ENCODE measurements around the gene IGF2BP3. TPM values are rescaled to one million over a fixed set of nuclear protein-coding genes. Genes with fewer than 3 reads are reported as not detected.
"Not testable (repeated sequence)": the region's sequence is repeated elsewhere in the genome, so short reads cannot be mapped to it uniquely, and the experiment has no call there.

Gene IGF2BP3
- total RNA-seq, 2 experiments from 2014 or later = 0.37 to 0.94 TPM

DNA sequence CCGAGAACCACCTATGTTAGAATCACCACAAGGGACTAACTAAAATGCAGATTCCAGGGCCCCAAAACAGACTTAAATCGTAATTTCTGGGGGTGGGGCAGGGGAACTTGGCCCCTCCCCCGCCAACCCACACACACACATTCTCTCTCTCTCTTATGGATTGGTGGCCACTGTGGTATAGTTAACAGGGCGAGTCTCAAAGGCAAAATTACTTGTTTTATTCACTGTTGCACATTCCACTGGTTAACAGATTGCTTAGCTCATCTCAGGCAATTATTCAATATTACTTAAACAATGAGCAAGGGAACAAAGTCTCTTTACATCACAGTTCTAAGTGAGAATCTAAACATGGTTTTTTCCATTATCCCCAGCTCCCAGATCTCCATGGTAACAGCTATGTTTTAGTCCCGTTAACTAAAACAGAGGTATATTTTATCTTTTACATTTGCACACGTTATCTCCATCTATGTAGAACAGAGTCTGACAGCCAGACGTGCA, 38.5 kb downstream of the IGF2BP3 start:
- Mint-ChIP-seq H3K4me1 (no peaks in the 10 kb centered on the region), H3K9me3 (no peaks in the 10 kb centered on the region), H3K27me3 (peaks cover 39% of the 10 kb centered on the region), H3K36me3 (no peaks in the 10 kb centered on the region), H3K27ac (no peak overlapping the region), H3K4me3 (no peak overlapping the region)
- ATAC-seq (ENCODE audit: low read depth) (no peak), DNase-seq (no peak)
- POLR2A ChIA-PET = no interaction called here

GRCh38 chr7:23430893-23431259, 39.4 kb downstream of the IGF2BP3 start:
- POLR2A ChIA-PET = no interaction called here
- no peak for DNase-seq
- Mint-ChIP-seq H3K27me3 (peaks cover 35% of the 10 kb centered on the region), H3K9me3 (no peaks in the 10 kb centered on the region), H3K4me3 (no peak overlapping the region), H3K27ac (no peak overlapping the region), H3K4me1 (no peaks in the 10 kb centered on the region), H3K36me3 (no peaks in the 10 kb centered on the region)
- no peak for ATAC-seq (ENCODE audit: low read depth)

DNA sequence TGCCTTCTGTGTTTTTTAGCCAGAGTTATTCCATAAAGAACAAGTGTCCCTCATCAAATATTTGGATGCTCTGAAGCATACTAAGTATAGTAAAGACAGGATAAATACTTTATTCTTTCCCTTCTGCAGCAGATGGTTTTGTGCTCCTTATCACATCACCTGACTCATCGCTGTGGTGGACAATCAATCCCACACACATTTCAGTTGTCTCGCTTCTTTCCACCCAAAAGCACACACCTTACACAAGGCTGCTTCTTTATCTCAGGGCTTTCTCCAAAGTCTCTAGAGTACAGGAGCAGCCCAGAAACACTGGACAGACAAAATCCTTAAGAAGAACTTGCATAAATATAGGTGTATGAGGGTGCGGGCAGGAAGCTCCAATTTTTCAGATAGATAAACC, 43.4 kb downstream of the IGF2BP3 start:
- no peak overlapping the region for H3K4me3 Mint-ChIP-seq
- H3K36me3 Mint-ChIP-seq = no peaks in the 10 kb centered on the region
- H3K27me3 Mint-ChIP-seq = peaks cover 24% of the 10 kb centered on the region
- H3K4me1 Mint-ChIP-seq = no peaks in the 10 kb centered on the region
- no peak for ATAC-seq (ENCODE audit: low read depth)
- H3K27ac Mint-ChIP-seq = no peak overlapping the region
- DNase-seq = no peak
- no peaks in the 10 kb centered on the region for H3K9me3 Mint-ChIP-seq
- POLR2A ChIA-PET = no interaction called here

GRCh38 chr7:23422909-23423308, 47.4 kb downstream of the IGF2BP3 start:
- DNase-seq = no peak
- Mint-ChIP-seq H3K36me3 (no peaks in the 10 kb centered on the region), H3K27ac (no peak overlapping the region), H3K9me3 (no peaks in the 10 kb centered on the region), H3K4me3 (no peak overlapping the region), H3K27me3 (peaks cover 10% of the 10 kb centered on the region), H3K4me1 (peaks cover 4% of the 10 kb centered on the region)
- no peak for ATAC-seq (ENCODE audit: low read depth)
- POLR2A ChIA-PET = no interaction called here

DNA sequence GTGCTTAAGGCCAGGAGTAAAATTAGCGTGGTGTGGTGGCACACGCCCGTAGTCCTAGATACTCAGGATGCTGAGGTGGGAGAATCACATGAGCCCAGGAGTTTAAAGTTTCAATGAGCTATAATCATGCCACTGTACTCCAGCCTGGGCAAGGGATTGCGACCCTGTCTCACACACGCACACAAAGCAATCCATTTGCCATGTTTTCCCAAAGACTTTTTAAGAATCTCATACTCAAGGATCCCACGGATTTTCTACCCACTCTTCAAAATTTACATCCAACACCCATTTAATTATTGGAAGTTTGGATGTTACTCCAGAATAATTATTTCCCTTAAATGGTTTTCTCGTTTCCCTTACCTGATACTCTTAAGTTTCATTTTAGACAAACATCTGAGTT, 47.9 kb downstream of the IGF2BP3 start:
- POLR2A ChIA-PET = no interaction called here
- no peak for DNase-seq

DNA sequence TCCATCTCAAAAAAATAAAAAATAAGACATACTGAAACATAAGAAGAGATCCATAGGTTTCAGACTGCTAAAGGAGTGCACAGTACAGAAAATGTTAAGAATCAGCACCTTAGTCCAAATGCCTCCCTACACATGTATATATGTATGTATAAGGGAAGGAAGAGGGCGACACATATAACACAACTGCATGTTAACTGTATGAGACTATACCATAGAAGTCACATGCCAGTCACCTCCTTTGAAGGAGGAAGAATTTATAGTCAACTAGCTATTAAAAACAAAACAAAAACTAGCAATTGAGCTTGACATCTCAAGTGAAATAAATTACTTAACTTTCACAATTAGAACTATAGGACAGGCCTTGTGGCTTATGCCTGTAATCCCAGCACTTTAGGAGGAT, 50.4 kb downstream of the IGF2BP3 start:
- DNase-seq (no peak), ATAC-seq (ENCODE audit: low read depth) (no peak)
- no peaks in the 10 kb centered on the region for H3K36me3 Mint-ChIP-seq

More for the DNA sequence above, 47.9 kb downstream of the IGF2BP3 start:
- no peak for ATAC-seq (ENCODE audit: low read depth)
- peaks cover 7% of the 10 kb centered on the region for H3K27me3 Mint-ChIP-seq
- no peaks in the 10 kb centered on the region for H3K9me3 Mint-ChIP-seq
- no peak overlapping the region for H3K4me3 Mint-ChIP-seq
- peaks cover 4% of the 10 kb centered on the region for H3K4me1 Mint-ChIP-seq
- no peak overlapping the region for H3K27ac Mint-ChIP-seq
- no peaks in the 10 kb centered on the region for H3K36me3 Mint-ChIP-seq

DNA sequence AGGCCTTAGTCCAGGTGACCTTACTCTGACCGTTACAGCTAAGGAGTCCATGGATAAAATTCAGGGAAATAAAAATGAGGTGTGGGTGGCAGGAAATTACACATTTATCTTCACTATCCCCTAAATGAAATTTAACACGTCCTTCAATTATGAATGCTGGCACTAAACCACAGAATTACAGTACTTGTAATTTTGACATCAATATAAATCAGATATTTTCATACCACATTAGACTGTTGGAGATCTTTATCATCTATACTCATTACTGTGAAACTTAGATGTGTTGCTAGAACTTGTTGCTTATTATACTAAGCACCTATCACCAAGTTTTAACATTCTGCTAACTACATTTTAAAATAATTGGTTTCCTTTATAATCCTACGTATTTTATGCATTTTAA, 51.1 kb downstream of the IGF2BP3 start:
- DNase-seq = no peak
- Mint-ChIP-seq H3K36me3 (no peaks in the 10 kb centered on the region), H3K27ac (no peak overlapping the region), H3K9me3 (no peaks in the 10 kb centered on the region), H3K4me3 (no peak overlapping the region), H3K4me1 (peaks cover 4% of the 10 kb centered on the region), H3K27me3 (peaks cover 2% of the 10 kb centered on the region)
- no peak for ATAC-seq (ENCODE audit: low read depth)
- POLR2A ChIA-PET = no interaction called here

More for the DNA sequence above, 50.4 kb downstream of the IGF2BP3 start:
- H3K4me3 Mint-ChIP-seq = no peak overlapping the region
- H3K27ac Mint-ChIP-seq = no peak overlapping the region
- POLR2A ChIA-PET = no interaction called here
- H3K27me3 Mint-ChIP-seq = peaks cover 3% of the 10 kb centered on the region
- H3K9me3 Mint-ChIP-seq = no peaks in the 10 kb centered on the region
- peaks cover 4% of the 10 kb centered on the region for H3K4me1 Mint-ChIP-seq

- Mint-ChIP-seq H3K4me3 (no peak overlapping the region), H3K4me1 (peaks cover 4% of the 10 kb centered on the region), H3K36me3 (no peaks in the 10 kb centered on the region), H3K27me3 (peaks cover 6% of the 10 kb centered on the region), H3K9me3 (no peaks in the 10 kb centered on the region), H3K27ac (no peak overlapping the region)
- ATAC-seq (ENCODE audit: low read depth) (no peak), DNase-seq (no peak)
- POLR2A ChIA-PET = no interaction called here
Observed at GRCh38 chr7:23418046-23418445, 52.2 kb downstream of the IGF2BP3 start.

DNA sequence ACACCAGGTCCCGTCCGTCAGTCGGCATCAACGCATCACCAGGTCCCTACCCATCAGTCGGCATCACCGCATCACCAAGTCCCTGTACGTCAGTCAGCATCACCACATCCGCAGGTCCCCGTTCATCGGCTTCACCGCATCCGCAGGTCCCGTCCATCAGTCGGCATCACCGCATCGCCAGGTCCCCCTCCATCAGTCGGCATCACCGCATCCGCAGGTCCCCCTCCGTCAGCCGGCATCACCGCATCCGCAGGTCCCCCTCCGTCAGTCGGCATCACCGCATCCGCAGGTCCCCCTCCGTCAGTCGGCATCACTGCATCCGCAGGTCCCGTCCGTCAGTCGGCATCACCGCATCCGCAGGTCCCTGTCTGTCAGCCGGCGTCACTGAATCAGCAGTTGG, 55.1 kb downstream of the IGF2BP3 start:
- Mint-ChIP-seq H3K36me3 (no peaks in the 10 kb centered on the region), H3K9me3 (no peaks in the 10 kb centered on the region), H3K4me1 (peaks cover 3% of the 10 kb centered on the region), H3K27me3 (peaks cover 6% of the 10 kb centered on the region), H3K27ac (no peak overlapping the region), H3K4me3 (no peak overlapping the region)
- POLR2A ChIA-PET = no interaction called here
- ATAC-seq (ENCODE audit: low read depth) (no peak), DNase-seq (no peak)

- Mint-ChIP-seq H3K4me3 (no peak overlapping the region), H3K36me3 (no peaks in the 10 kb centered on the region), H3K4me1 (peaks cover 2% of the 10 kb centered on the region), H3K27me3 (peaks cover 4% of the 10 kb centered on the region), H3K27ac (no peak overlapping the region), H3K9me3 (peaks cover 4% of the 10 kb centered on the region)
- POLR2A ChIA-PET = no interaction called here
- no peak for DNase-seq
- ATAC-seq (ENCODE audit: low read depth) = no peak
Observed at GRCh38 chr7:23410446-23411183, 59.7 kb downstream of the IGF2BP3 start.

- H3K27me3 Mint-ChIP-seq; POLR2A ChIA-PET; H3K4me1 Mint-ChIP-seq; ATAC-seq (ENCODE audit: low read depth); DNase-seq; H3K9me3 Mint-ChIP-seq; H3K36me3 Mint-ChIP-seq; H3K4me3 Mint-ChIP-seq; H3K27ac Mint-ChIP-seq: not testable (repeated sequence)
Observed at GRCh38 chr7:23406564-23406963, 63.7 kb downstream of the IGF2BP3 start.

GRCh38 chr7:23405240-23405618, 65.1 kb downstream of the IGF2BP3 start:
- Mint-ChIP-seq H3K4me3 (no peak overlapping the region), H3K27ac (no peak overlapping the region), H3K9me3 (peaks cover 4% of the 10 kb centered on the region), H3K36me3 (no peaks in the 10 kb centered on the region), H3K27me3 (no peaks in the 10 kb centered on the region), H3K4me1 (no peaks in the 10 kb centered on the region)
- DNase-seq = no peak
- POLR2A ChIA-PET = no interaction called here
- no peak for ATAC-seq (ENCODE audit: low read depth)

- no peak for DNase-seq
- Mint-ChIP-seq H3K27me3 (peaks cover 2% of the 10 kb centered on the region), H3K4me1 (no peaks in the 10 kb centered on the region), H3K27ac (no peak overlapping the region), H3K36me3 (no peaks in the 10 kb centered on the region), H3K4me3 (no peak overlapping the region), H3K9me3 (peaks cover 4% of the 10 kb centered on the region)
- POLR2A ChIA-PET = no interaction called here
- no peak for ATAC-seq (ENCODE audit: low read depth)
Observed at GRCh38 chr7:23404546-23405239, 65.6 kb downstream of the IGF2BP3 start.

GRCh38 chr7:23403970-23404369, 66.3 kb downstream of the IGF2BP3 start:
- no peak for ATAC-seq (ENCODE audit: low read depth)
- H3K27me3 Mint-ChIP-seq = peaks cover 2% of the 10 kb centered on the region
- H3K36me3 Mint-ChIP-seq = no peaks in the 10 kb centered on the region
- peaks cover 4% of the 10 kb centered on the region for H3K9me3 Mint-ChIP-seq
- no peak overlapping the region for H3K27ac Mint-ChIP-seq
- POLR2A ChIA-PET = no interaction called here
- H3K4me1 Mint-ChIP-seq = no peaks in the 10 kb centered on the region
- DNase-seq = no peak
- no peak overlapping the region for H3K4me3 Mint-ChIP-seq

Measured in activated naive CD8-positive, alpha-beta T cell treated with anti-CD3 and anti-CD28 coated beads, Interleukin-2, amount 10 ng/mL, durations not matched to agents 7 days and 5 days (primary cell).